GM12864 (cell line): ENCODE data around the gene MRPL4.

Experiments used
- DNase-seq: peaks from one replicate; pipeline ENCODE4 v3.0.0-alpha.2; 2011; ENCODE audit warnings: low read depth
- H3K4me3 ChIP-seq: 2 replicates; pipeline ENCODE4 v1.5.1; 2011; ENCODE audit warnings: mild to moderate bottlenecking, low read depth, low read length, control low read depth
- CTCF ChIP-seq: IDR thresholded peaks from 2 replicates; pipeline ENCODE4 v1.5.1; 2011; ENCODE audit warnings: low read depth, mild to moderate bottlenecking, moderate library complexity, low read length, control low read depth, inconsistent platforms; ENCODE audit errors: missing control alignments

MRPL4 gene

GRCh38 chr19:10254244-10254643 is 2.2 kb downstream of the MRPL4 start:
- DNase-seq = no peak

GRCh38 chr19:10255358-10255757 is 3.3 kb downstream of the MRPL4 start:
- no peak for TF ChIP-seq CTCF
- DNase-seq = no peak
- no peak overlapping the region for H3K4me3 ChIP-seq

More at GRCh38 chr19:10254244-10254643, 2.2 kb downstream of the MRPL4 start:
- no peak overlapping the region for H3K4me3 ChIP-seq
- TF ChIP-seq CTCF = no peak

GRCh38 chr19:10256551-10256950 is 4.5 kb downstream of the MRPL4 start:
- no peak for DNase-seq
- no peak for TF ChIP-seq CTCF
- H3K4me3 ChIP-seq = no peak overlapping the region

- no peak for TF ChIP-seq CTCF
- H3K4me3 ChIP-seq = no peak overlapping the region
- DNase-seq = no peak
These were observed 5.1 kb downstream of the MRPL4 start for GRCh38 chr19:10256970-10257615.

- no peak for TF ChIP-seq CTCF
- no peak for DNase-seq
- no peak overlapping the region for H3K4me3 ChIP-seq
These were observed 6.2 kb downstream of the MRPL4 start for GRCh38 chr19:10258080-10258710.

GRCh38 chr19:10259162-10259905 is 7.3 kb downstream of the MRPL4 start:
- peak; percentile 86 for TF ChIP-seq CTCF
- peak; percentile 86 for DNase-seq
- no peak overlapping the region for H3K4me3 ChIP-seq
